ENCODE results near the gene ZMYM4.
A peak's percentile ranks its signal among the peaks of the same experiment; 100 is the strongest.
"Not testable (repeated sequence)": the region's sequence is repeated elsewhere in the genome, so short reads cannot be mapped to it uniquely, and the experiment has no call there.

The ZMYM4 gene

GRCh38 chr1:35268282-35269200 lies at the start of gene ZMYM4:
TSS of gene ZMYM4 (plus strand) at chr1:35268709. CDS start at chr1:35269047, 338 bp downstream.
- DNase-seq (ENCODE audit: low read depth, low spot score) = peak; percentile 94

- no peak for DNase-seq (ENCODE audit: low read depth, low spot score)
These were observed 47.5 kb upstream of the ZMYM4 start for GRCh38 chr1:35220976-35221375.

- DNase-seq (ENCODE audit: low read depth, low spot score) = no peak
These were observed 46.0 kb upstream of the ZMYM4 start for GRCh38 chr1:35222322-35223083.

GRCh38 chr1:35223084-35223630 lies 45.4 kb upstream of the ZMYM4 start:
- no peak for DNase-seq (ENCODE audit: low read depth, low spot score)

GRCh38 chr1:35226546-35226945 lies 42.0 kb upstream of the ZMYM4 start:
- no peak for DNase-seq (ENCODE audit: low read depth, low spot score)

GRCh38 chr1:35229587-35230360 lies 38.7 kb upstream of the ZMYM4 start:
- no peak for DNase-seq (ENCODE audit: low read depth, low spot score)

- DNase-seq (ENCODE audit: low read depth, low spot score) = no peak
These were observed 37.2 kb upstream of the ZMYM4 start for GRCh38 chr1:35231287-35231686.

- DNase-seq (ENCODE audit: low read depth, low spot score) = not testable (repeated sequence)
These were observed 31.7 kb upstream of the ZMYM4 start for GRCh38 chr1:35236772-35237171.

- no peak for DNase-seq (ENCODE audit: low read depth, low spot score)
These were observed 24.8 kb upstream of the ZMYM4 start for GRCh38 chr1:35243691-35244090.

GRCh38 chr1:35247256-35247655 lies 21.3 kb upstream of the ZMYM4 start:
- DNase-seq (ENCODE audit: low read depth, low spot score) = no peak

- DNase-seq (ENCODE audit: low read depth, low spot score) = no peak
These were observed 14.6 kb upstream of the ZMYM4 start for GRCh38 chr1:35253941-35254340.

- no peak for DNase-seq (ENCODE audit: low read depth, low spot score)
These were observed 13.2 kb upstream of the ZMYM4 start for GRCh38 chr1:35255276-35255675.

- no peak for DNase-seq (ENCODE audit: low read depth, low spot score)
These were observed 8.9 kb upstream of the ZMYM4 start for GRCh38 chr1:35259561-35259960.

- no peak for DNase-seq (ENCODE audit: low read depth, low spot score)
These were observed 6.9 kb upstream of the ZMYM4 start for GRCh38 chr1:35261412-35262120.

GRCh38 chr1:35264035-35264434 lies 4.5 kb upstream of the ZMYM4 start:
- no peak for DNase-seq (ENCODE audit: low read depth, low spot score)

GRCh38 chr1:35264871-35265270 lies 3.6 kb upstream of the ZMYM4 start:
- DNase-seq (ENCODE audit: low read depth, low spot score) = no peak

GRCh38 chr1:35266306-35266705 lies 2.2 kb upstream of the ZMYM4 start:
- DNase-seq (ENCODE audit: low read depth, low spot score) = no peak

GRCh38 chr1:35269201-35269988 lies 886 bp downstream of the ZMYM4 start:
- no peak for DNase-seq (ENCODE audit: low read depth, low spot score)

GRCh38 chr1:35269989-35270289 lies 1.4 kb downstream of the ZMYM4 start:
- no peak for DNase-seq (ENCODE audit: low read depth, low spot score)

- no peak for DNase-seq (ENCODE audit: low read depth, low spot score)
These were observed 2.3 kb downstream of the ZMYM4 start for GRCh38 chr1:35270836-35271235.

All from iPS DF 19.7 (cell line).